HG03571 (cell line): ENCODE data around the gene ACLY.

Experiments
- ATAC-seq: cut with Tn5 transposase; IDR thresholded peaks from one replicate; pipeline ENCODE4 v1.9.1; 2021; ENCODE audit not compliant: unreplicated experiment

Gene ACLY

DNA sequence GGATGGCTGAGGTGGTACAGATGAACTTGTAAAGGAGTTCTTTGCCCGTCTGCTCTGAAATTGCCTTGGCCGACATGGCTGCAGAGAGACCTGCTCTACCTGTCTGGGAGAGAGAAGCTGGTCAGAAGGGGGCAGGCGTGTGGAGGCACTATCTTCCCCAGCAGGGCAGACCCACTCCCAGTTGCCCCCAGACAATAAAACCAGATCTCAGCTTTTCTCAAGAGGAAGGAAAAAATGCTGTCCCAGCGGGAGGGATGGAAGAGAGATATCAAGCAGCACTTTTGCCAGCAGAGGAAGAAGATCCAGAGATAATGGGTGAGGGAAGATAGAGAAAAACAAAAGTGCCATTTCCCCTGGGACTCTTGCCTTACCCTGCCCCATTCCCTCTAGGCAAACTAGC is 5.0 kb downstream of the ACLY start:
- ATAC-seq = no peak

DNA sequence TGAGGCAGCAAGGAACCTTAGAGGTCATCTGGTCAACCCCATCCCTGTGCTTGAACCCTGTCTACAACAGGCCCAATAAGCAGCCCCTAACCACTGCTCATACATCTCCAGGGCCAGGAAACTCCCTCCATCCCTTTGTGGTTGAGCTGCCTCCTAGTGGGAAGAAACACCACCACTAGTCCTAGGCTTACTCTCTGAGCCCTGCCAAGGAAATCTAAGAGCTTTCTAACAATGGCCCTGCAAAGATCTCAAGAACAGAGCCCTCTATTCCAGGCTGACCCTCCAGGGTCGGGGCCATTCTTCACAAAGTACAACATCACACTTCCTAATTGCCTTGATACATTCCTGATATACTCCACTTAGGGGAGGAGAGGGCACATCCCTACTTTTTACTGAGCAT is 5.8 kb downstream of the ACLY start:
- no peak for ATAC-seq

DNA sequence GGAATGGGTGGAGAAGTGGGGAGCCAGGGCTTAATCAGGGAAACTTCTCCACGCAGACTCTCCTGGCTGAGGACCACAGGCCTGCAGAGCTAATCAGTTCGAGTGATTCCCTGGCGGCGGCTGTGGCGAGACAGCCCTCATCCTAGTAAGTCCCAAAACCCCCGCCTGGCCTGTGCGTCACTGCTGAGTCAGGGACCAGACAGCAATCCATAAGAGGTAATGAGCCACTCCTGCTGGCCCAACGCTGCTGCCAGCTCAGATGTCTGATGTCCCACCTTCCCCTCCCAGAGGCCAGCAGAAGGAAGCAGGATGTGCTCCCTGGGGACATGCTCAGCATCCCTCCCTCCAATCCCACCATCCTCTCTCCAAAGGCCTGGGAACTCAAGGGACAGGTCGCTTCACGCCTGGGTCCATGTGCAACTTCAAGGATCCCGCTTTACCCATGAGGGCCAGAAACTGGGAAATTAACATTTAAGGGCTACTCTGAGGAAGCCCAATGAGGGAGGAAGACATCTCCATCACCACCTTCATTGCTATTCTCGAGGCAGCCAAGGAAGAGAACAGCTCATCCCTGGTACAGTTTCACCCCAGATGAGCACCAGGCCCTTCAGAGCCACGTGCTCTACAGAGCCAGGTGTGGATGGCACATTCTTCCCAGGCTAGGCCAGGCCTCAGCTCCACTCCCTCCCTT is 7.9 kb downstream of the ACLY start:
- no peak for ATAC-seq

DNA sequence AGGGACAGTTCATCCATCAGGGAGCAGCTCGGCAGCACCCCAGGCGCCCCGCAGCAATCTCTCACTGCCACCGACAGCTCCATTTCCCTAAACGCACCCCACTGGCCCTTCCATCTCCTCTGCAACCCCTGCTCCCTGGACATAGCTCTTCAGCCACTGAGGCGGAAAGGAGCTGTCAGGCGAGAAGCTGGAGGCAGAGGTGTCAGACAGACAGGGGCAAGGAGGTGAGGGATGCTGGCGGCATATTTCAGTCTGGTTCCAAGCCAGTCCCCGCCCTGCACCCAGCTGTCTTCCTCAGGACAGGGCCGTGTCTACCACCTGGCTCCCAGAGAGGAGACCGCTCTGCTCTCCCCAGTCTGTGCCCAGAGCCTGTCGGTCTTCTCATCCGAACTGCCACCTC is 9.7 kb downstream of the ACLY start:
- no peak for ATAC-seq

DNA sequence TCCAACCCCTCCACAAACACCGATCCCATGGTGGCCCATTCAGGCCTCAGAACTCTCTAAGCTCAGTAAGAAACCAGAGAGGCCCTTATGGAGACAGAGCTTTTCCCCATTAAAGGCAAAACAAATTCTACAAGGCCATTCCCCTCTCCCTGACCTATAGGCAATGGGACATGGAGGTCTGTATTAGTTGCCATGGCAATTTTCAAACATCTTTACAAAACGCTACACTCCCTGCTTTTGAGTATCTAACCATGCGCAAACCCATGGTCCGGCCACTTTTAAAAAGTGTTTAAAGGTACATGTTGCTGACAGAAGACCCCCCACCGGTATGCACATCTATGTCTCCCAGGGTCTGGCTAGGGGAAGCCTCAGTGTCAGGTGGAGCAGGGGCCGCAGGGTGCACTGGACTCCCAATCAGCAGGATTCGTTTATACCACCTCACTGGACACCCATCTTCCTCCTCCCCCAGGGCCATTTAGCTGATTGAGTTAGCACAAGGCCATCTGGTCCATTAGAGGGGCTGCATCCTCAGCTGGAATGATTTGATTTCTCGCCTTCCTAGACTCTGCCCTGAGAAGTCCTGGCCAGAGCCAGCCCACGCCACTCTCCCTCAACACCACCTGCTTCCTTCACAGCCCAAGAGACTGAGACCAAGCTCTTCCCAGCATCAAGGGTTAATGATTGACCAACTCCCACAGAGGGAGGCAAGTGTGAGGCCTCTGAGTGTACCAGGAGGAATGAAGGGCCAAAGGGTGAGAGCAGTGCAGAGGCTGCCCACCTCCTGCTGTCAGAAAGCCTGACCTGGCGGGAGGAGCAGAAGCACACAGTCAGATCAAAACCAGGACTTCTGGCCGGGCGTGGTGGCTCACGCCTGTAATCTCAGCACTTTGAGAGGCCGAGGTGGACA is 10.9 kb downstream of the ACLY start:
- ATAC-seq = no peak

DNA sequence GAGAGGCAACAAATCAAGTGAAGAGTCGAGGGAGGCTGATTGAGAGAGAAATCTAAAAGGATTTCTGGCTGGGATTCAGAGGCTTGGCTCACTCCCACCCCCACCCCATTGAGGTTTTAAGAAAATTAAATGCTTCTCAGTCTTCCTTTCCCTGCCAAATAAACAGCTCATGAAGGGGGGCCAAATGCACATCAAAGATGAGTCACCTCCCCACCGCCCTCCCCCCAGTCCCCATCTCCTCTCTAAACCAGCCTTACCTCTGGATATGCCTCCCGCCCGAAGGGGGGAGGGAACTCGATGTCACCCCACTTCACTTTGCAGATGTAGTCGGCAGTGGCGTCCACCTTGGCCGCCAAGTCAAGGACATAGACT is 11.6 kb downstream of the ACLY start:
- ATAC-seq = no peak

DNA sequence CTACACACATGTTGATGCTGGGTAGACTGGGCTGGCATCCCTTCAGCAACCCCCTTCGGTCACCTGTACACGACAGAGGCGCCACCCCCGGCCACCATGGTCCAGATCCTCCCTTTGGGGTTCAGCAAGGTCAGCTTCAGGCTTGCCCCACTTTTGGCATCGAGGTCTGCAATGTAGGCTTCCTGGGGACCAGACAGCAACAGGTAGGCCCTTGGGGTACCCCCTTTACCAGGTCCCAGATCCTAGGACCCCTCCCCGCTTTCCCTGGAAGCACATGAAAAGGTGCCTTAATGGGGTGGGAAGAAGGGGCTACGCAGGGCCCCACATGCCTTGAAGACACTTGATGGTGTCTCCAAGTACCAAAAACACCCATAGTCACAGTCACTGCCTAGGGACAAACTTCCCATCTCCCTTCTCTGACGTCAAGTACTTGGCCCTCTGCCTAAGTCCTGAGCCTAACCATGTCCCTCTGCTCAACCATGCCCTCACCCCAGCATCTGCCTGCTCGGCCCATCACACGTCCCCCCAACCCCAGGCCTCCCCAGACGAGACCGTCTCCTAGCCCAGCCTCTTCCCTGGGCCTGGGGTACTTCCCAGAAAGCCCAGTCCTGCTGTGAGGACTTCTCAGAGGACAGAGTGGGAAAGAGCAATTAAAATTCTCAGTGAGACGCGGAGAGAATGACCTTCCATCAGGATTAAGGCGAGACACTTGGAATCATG is 12.1 kb downstream of the ACLY start:
- ATAC-seq = no peak

DNA sequence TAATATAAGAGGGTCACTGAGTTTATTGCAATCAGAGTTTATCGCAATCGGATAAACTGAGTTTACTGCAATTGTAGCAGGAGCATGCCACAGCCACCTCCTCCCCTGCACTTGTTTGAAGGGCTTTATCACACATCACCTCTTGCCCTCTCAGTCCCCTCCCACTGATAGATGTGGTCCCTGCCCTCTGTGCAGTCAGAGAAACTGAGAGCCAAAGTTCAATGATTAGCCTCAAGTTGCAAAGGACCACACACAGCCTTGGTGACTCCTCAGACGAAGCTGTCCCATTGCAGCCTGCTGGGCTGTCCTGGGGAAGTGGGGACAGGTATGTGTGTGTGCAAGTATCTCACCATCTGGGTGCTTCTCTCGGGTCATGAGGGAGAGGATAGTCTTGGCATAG is 13.6 kb downstream of the ACLY start:
- ATAC-seq = no peak

DNA sequence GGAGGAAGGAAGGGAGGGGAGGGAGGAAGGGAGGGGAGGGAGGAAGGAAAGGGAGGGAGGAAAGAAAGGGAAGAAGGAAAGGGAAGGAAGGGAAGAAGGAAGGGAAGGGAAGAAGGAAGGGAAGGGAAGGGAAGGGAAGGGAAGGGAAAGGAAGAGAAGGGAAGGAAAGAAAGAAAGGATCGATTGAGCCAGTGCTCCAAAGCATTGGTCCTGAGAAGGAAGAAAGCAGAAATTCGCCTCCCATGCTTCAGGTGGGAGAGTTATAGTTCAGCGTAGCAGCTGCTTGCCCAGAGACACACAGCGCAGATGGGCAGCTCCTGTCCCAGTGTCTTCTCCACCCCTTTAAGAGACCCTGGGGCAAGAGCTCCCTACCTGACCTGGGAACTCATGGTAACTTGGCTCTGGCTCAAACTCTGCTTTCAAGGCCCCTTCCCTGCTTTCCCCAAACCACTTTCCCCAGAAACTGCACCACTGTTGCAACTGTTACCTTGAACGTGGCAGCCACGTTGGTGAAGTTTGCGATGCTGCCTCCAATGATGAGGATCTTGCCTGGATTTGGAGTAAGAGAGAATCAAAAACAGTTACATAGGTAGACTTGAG is 14.4 kb downstream of the ACLY start:
- no peak for ATAC-seq

DNA sequence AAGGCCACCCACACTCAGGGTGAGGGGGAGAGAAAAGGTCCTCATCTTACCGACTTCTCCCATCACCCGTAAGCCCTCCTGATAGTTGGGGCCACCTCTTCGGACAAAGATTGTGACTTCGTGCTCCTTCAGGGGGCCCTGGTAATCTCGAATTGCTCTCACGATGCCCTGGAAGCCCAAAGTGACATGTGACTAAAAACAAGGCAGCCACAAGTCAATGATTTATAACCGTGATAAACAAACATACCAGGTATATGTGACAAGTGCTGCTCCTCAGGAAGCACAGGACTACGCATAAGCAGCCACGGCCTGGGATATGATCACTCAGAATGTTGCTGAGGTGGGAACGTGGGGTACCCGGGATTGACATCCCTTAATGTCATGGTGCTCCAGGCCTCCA is 17.1 kb downstream of the ACLY start:
- no peak for ATAC-seq

DNA sequence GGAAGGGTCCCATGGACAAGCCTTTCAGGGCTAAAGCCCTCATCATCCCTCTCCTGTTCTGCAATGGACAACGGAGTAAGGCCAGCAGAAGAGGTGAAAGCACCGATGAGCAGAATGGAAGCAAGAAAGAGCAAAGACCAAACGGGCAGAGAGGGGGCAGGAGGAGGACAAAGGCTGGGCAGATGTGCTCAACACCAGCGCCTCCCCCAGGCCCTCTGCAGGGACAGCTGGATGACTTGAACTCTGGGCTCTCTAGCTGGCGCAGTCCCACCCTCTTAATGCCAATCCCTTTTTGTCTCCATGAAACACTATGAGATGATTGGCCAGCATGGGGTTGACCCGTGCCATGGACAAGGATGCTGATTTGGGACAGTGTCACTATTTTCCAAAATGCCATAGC is 22.0 kb downstream of the ACLY start:
- no peak for ATAC-seq

DNA sequence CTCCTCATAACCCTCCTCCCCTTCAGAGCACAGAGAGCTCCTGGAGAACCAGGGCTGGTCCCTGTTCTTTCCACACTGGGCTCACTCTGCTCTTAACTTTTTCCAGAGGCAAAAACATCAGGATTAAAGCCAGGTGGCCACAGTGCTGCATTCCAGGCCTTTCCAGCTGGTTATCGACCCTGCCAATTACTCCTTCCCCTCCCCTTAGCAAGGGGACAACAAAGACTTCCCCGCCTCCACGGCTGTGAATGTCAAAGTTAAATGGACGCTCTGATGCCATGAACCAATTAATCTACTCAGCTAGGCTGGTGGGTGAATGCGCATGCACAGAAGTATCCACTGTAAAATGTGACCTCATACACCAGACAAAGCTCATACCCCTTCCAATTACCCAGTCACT is 23.1 kb downstream of the ACLY start:
- no peak for ATAC-seq

DNA sequence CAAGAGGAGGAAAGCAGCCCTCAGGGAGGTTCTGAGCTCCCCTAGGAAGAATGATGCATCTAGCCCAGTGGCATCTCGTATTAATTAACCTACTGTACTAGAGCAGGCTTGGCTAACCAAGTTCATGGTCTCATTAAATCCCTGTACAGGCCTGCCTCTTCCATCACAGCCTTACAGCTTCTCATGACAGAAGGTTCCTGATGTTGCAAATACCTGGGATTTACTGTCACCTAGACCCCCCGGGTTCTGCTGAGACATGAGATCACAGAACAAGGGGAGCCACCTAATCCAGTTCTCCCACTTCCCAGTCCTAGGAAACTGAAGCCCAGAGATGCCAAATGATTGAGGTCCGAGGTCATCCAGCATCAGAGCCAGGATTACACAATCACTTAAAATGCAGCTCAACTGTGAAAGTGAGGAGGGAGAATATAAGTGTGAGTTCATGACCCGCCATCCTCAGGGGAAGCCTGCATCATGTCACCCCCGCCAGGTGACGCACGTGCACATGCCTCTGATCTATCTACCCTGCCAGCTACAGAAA is 23.9 kb downstream of the ACLY start:
- no peak for ATAC-seq

DNA sequence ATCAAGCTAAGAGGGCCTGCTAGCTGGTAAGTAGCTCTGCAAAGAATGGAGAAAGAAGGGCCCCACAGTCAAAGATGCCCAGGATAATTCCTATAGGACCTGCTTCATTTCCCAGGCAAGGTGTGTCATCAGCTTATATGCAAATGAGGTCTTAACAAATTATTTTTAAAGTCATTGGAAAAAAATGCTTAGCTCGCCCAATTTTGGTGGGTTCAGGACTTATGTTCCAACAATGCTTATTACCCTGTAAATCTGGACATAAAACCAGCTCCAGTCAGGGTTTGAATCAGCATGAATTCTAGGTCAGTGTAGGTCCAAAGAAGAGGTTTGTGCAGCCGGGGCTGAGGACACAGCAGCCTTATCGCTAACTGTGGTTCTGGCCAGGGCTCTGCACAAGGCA is 25.4 kb downstream of the ACLY start:
- ATAC-seq = no peak

DNA sequence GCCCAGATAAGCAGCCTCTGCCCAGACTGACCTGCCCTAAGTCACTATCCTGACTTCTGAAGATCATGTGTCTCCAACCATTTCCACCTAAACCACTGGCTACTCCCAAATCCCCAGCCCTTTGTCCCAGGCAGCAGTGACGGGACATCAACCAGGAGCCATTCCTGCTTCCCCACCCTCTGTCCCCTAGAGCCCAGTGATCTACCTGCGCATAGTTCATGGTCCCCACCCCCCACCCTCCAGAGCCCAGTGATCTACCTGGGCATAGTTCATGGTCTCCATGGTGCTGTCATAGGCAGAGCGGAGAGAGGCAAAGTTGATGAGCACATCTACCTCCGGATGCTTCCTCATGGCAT is 26.8 kb downstream of the ACLY start:
- no peak for ATAC-seq

DNA sequence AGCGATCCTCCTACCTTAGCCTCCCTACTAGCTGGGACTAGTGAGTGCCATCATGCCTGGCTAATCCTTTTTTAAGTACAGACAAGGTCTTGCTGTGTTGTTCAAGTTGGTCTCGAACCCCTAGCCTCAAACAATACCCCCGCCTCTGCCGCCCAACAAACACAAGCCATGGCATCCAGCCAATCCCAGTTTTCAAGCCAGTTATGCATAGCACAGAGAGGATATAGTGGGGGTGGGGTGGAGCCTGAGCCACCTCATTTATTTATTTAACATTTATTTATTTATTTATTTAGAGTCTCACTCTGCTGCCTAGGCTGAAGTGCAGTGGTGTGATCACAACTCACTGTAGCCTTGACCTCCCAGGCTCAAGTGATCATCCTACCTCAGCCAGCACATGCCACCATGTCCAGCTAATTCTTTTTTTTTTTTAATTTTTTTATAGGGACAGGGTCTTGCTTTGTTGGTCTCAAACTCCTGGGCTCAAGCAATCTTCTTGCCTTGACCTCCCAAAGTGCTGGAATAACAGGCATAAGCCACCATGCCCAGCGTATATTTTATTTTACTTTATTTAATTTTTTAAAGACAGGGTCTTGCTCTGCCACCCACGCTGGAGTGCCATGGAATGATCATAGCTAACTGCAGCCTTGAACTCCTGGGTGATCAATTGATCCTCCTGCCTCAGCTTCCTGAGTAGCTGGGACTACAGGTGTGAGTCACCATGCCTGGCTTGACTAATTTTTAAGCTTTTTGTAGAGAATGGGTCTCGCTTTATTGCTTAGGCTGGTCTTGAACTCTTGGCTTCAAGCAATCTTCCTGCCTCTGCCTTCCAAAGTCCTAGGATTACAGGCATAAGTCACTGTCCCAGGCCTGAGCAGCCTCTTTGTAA is 27.4 kb downstream of the ACLY start:
- no peak for ATAC-seq

DNA sequence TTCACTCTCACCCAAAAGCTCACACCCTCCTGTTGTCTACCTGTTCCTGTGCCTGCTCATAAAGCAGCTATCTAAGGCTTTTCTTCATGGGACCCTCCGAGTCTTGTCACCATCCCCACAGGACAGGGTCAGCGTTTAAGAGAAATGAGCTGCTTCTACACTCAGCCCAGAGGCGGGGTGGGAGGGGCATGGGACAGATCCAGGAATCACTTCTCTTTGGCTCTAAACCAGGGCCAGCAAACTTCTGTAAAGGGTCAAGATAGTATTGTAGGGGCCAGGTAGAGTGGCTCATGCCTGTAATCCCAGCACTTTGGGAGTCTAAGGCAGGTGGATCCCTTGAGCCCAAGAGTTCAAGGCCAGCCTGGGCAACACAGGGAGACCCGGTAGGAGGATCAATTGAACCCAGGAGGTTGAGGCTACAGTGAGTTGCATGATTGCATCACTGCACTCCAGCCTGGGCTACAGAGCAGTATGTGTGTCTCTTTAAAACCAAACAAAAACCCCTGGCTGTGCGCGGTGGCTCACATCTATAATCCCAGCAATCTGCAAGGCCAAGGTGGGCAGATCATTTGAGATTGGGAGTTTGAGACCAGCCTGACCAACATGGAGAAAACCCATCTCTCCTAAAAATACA is 30.3 kb downstream of the ACLY start:
- ATAC-seq = no peak

DNA sequence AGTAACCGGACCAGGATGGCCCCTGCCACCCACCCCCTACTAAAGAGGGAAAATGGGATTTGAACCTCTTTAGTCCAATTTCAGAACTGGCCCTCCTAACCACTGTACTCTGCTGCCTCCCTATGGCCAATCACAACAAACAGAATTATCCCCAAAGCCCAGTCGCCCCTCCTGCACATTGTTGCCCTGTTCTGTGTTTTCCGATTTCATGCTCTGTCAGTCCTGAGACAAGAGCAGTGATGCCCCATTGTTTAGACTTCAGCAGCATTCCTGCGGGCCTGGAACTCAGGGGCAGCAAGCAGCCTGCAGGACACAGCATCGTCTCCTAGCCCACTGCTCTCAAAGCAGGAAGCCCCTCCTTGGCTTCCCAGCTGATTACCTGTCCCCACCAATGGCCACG is 33.0 kb downstream of the ACLY start:
- ATAC-seq = no peak

DNA sequence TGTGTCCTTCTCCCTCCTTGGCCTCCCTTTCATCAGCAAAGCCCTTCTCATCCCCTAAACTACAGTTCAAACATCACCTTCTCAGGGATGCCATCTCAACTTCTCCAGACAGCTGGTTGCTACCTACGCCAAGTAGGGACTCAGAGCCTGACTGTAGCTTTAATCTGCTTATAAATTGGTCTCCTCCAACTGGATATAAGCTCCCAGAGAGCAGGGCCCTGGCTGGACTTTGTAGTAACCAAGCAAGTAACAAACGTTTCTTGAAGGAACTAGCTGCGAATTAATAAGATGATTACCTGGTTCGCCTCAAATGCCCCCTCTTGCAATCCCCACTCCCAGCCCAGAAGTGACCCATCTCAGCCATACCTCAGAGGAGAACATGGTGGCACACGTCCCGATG is 36.0 kb downstream of the ACLY start:
- ATAC-seq = no peak

DNA sequence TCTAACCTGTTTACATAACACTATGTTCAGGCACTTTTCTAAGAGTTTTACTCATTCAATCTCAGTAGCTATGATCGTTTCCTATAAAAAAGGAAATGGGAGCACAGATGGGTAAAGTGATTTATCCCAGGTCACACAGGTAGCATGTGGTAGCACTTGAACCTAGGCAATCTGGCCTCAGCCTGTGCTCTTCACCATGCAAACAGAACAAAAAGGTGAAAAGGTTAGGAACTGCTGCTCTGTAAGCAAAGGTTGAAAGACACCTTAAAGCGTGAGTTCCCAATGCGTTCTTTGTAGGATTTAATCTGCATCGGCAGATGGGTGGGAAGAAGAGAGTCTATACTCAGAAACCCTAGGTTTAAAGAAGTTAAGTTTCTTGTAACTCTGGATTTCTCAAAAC is 38.6 kb downstream of the ACLY start:
- ATAC-seq = no peak
